GM19328 (cell line): ENCODE measurements around the gene RAB11FIP3.

Source experiments
- ATAC-seq: cut with Tn5 transposase; IDR thresholded peaks from one replicate; pipeline ENCODE4 v1.9.1; 2021; ENCODE audit warnings: mild to moderate bottlenecking, moderate library complexity; ENCODE audit not compliant: unreplicated experiment

RAB11FIP3 gene

DNA sequence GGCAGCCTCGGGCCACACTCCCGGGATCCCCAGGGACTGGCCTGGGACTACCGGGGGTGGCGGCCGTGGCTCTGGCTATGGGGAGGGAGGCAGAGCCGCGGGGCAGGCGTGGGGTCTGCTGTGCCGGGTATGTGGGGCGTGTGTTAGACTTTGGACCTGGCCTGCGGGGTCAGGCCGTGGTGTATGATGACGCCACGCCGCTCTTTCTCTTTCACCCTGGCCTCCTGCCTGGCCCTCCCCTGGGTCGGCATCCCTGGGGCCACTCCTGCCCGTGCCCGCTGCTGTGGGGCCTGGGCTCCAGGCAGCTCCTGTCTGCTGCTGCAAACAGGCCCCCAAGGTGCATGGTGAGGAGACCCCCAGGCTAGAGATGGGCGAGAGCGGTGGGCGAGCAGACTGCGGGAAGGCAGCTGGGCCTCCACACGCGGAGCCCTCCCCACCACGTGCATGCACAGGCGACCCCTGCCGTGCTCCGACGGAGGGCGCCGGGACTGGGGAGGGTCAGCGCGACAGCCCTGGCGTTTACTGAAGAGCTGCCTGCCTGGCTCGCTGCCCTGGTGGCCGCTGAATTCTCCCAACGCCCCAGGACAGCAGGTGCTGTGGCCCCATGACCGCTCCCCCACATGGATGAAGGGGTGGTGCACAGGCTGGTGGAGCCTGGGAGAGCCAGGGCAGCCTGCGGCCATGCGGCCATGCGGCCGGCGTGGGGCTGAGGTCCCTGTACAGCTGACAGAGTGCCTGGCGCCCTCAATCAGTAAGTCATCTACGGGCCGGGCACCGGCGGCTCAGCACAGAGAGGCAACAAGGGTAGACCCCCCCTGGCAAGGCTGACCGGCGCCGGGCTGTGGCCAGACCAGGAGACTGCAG is 118.1 kb downstream of the RAB11FIP3 start:
- no peak for ATAC-seq

DNA sequence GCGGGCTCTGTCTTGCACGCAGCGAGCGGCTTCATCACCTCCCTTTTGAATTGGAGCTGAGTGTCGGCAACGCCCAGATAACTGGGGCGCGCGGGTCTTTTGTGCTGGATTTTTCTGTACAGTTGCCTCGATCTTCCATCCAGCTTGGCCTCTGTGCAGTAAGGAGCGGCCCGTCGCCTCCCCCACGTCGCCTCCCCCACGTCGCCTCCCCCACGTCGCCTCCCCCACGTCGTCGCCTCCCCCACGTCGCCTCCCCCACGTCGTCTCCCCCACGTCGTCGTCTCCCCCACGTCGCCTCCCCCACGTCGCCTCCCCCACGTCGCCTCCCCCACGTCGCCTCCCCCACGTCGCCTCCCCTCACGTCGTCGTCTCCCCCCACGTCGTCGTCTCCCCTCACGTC is 119.1 kb downstream of the RAB11FIP3 start:
- ATAC-seq = no peak

DNA sequence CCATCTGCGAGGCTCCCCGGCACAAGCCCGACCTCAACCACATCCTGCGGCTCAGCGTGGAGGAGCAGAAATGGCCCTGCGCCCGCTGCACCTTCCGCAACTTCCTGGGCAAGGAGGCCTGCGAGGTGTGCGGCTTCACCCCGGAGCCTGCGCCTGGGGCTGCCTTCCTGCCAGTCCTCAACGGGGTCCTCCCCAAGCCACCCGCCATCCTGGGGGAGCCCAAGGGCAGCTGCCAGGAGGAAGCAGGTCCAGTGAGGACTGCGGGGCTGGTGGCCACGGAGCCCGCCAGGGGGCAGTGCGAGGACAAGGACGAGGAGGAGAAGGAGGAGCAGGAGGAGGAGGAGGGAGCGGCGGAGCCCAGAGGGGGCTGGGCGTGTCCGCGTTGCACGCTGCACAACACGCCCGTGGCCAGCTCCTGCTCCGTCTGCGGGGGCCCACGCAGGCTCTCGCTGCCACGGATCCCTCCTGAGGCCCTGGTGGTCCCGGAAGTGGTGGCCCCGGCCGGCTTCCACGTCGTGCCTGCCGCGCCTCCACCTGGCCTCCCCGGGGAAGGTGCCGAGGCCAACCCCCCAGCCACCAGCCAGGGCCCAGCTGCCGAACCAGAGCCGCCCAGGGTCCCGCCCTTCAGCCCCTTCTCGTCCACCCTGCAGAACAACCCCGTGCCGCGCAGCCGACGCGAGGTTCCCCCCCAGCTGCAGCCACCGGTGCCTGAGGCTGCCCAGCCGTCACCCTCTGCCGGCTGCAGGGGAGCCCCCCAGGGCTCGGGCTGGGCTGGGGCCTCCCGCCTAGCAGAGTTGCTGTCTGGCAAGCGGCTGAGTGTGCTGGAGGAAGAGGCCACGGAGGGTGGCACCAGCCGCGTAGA is 121.7 kb downstream of the RAB11FIP3 start:
- no peak for ATAC-seq

DNA sequence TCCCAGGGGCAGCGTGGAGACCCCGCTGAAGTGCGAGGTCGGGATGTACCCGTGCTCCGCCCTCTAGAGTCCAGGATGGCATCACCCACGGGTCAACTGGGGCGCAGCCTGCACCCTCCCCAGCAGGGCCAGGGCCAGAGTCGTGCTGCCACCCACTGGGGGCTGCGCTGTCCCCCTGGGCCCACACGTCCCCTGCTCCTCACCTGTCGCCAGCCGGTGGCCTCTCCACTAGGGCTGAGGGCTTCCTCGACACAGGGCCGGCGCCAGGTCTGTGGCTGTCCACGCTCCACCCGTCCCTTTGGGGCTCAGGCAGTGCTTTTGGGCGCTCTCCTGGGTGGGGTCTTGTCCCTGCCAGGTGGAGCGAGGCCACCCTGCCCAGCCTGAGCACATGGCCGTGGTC is 123.1 kb downstream of the RAB11FIP3 start:
- no peak for ATAC-seq

- ATAC-seq = no peak
Observed at GRCh38 chr16:549544-550263, 124.3 kb downstream of the RAB11FIP3 start.

DNA sequence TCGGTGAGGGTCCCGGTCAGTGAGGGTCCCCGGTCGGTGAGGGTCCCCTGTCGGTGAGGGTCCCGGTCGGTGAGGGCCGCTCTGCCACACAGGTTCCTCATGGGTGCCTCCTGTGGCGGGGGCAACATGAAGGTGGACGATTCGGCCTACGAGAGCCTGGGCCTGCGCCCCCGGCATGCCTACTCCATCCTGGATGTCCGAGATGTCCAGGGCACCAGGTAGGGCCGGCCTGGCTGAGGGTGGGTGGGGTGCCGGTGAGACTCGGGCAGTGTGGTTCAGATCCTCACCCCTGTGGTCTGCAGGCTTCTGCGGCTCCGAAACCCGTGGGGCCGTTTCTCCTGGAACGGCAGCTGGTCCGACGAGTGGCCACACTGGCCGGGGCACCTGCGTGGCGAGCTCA is 125.8 kb downstream of the RAB11FIP3 start:
- no peak for ATAC-seq

GRCh38 chr16:552171-552570 is 126.7 kb downstream of the RAB11FIP3 start:
- no peak for ATAC-seq

DNA sequence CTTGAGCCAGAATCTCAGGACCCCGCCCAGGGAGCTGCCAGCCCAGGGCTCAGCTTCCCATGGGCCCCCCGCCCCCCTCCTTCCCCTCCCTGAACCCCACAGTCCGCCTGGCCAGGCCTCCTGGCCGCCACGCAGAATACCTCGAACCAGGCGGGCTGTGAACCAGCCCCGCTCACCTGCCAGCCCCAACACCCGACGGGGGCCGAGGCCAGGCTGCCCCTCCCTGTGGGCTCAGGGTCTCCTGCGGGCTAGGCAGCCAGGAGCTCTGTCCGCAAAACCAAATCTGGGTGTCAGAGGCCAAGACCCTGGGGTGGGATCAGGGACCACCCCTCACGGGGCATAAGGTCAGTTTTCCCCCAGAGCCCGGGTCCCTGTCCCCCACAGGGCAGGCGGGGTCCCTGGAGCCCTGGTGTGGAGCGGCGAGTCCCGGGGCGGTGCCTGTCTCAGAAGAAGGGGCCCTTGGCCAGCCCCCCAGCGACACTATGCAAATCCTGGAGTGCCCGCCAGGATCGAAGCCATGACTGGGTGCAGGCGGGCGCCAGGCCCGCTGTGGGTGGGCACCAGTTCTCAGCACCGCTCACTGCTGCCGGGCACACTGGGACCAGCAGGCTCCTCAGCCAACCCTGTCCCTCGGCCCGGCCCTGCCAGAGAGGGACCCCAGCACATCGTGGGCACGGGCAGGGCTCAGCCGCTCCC is 128.3 kb downstream of the RAB11FIP3 start:
- no peak for ATAC-seq

DNA sequence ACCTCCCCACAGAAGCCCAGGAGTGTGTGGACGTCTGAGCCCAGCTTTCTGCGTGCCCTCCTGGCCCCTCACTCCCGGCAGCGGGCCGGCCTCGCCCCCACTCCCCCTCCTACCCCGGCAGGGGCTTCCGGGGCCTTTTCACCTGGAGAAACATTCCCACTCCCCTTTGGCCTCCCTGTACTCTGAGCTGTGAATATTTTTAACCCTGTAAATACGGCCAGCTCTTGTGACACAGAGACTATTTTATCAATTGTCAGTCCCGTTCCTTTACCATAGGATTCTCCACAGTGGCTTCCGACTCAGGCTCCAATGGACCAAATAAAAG is 128.8 kb downstream of the RAB11FIP3 start:
- ATAC-seq = no peak

DNA sequence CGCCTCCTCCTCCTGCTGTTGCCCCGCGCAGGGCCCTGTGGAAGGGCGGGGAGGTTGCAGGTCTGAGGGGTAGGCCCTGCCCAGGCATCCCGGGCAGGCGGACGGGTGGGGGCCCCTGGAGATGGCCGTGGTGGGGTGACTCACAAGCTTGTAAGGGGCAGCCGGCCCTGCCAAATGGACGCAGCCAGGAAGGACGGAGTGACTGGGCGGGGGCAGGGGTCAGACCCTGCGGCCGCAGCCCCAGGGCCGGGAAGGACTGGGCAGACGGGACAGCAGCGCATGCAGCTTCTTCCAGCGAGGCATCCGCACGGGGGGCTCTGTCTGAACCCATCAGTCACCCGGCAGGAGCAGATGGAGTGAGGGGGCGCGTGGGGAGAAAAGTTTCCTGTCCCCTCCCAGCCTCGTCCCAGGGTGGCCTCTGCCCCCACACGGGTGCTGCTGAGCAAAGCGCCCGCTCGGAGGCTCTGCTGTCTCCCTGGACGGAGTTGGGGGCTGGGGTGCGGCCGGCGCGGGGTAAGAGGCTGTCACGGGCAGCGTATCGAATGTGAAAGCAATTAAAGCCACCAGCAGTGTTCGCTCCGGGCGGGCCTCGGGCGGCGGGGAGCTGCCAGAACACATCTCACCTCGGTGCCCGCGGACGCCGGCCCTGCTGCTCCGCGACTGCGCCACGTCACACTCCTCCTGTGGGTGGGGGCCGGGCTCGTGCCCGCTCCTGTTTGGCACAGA is 129.4 kb downstream of the RAB11FIP3 start:
- no peak for ATAC-seq

DNA sequence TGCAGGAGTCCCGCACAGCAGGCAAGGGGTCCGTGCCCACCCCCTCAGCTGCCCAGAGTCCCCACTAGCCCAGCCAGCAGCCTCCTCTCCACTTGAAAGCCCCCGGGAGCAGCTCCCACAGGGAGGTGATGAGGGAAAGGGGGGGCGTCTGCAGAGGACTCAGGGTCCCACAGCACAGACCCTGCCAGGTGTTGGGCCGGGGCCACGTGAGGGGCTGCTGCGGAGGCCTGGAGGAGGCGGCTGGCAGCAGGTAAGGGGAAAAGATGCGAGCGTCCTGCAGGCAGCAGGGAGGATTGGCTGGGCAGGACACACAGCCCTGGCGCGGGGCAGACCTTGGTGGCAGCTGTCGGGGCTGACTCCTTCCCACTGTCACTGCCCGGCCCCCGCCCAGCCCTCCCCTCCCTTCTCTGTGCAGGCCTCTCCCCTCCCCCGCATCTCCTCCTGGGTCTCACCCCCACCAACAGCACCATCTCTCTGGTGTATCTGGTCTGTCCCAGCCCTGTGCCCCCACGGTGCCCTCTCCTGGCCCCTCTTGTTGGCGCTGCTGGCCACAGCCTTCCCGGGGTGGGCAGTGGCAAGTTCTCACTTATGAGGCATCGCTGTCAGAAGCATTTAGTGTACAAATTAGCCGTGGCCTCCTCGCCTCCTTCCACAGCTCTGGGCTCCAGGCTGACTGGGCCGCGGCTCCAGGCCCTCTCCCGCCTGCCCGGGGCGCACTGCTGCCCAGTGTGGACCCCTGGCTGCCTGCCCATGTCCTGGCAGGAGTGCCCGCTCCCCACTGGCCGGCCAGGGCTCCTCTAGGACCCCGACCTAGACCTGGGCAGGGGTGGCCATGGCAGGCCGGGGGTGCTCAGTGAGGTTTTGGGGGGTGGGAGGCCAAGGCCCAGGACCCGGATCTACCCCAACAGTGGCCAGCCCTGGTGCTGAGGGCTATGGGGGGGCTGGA is 130.4 kb downstream of the RAB11FIP3 start:
- ATAC-seq = no peak

GRCh38 chr16:556474-557173 is 131.2 kb downstream of the RAB11FIP3 start:
- ATAC-seq = no peak

DNA sequence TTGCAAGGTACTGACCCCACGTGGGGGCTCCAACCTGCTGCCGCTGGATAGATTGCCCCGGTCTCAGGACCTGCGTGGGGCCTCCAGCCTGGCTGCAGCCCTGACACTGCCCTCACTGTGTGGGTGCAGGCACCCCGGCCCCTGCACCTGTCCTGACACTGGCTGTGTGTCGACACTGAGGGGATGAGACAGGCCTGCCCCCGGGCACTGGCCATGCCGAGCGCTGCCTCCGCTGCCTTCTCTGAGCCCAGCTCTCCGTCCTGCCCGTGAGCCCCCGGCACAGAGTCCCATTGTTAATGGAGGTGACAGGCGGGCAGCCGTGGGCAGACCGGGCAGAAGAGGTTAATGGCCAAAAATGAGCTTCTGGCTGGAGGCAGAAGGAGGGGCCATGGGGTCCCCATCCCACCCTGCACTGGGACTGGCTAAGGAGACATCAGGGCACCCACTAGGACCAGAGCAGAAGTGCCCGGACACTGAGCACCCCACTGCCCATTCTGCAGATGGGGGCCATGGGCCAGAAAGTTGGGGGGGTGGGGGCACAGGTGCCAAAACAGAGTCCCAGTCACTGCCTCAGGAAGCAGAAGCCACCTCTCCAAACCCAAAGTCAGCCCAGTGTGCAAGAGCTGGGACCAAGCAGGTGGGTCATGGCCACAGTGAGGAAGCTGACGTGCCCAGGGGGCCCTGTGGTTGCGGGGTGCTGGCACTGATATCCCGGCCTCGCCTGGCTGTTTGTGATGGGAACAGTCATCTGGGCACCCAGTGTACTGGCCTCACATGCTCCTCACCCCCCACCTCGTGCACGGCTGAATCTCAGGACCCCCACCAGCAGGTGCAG is 132.2 kb downstream of the RAB11FIP3 start:
- no peak for ATAC-seq

DNA sequence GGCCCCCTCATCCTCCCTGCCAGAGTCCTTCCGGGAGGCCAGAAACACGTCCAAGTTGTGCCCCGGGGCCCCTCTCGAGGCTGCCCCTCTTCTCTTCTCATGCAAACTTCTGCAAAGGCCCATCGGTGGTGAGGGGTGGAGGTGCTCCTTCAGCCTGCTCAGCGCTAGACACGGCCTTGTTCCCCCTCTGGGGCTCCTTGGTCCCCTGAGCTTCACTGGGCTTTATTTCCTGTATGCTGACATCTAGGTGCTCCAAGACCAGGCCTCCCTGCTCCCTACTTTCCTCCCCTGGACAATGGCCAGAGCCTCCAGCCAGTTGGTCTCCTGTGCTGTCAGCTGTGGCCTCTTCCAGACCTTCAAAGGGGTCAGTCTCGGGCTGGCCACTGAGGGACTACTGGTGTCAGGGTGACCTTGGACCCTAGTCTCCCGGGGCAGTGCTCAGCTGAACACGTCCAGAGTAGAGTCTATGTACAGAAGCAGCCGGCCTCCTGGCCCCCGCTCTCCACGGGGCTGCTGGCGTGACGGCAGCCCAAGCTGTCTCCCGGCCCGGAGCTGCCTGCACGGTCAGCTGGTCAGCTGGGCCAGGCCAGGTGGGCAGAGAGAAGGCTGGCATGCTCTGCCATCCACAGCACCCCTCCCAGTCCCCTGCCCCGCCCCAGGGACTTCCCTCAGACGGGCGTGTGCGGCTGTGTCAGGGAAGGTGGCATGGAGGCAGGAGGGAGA is 133.0 kb downstream of the RAB11FIP3 start:
- ATAC-seq = no peak

DNA sequence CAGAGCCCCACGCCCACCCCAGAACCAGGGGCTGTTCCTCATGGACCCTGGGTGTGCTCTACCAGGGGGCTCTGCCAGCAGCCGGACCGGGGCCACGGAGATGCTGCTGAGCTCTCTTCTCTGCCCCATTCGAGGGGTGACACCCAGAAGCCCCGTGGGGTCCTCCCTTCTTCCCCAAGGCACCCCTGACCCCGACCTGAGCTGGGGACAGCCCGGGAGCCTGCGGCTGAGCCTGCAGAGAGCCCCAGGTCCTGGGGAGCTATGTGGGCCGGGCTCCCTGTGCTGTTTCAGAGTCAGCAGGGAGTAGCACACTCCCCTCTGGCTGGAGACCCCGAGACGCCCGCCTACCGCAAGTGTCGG is 133.6 kb downstream of the RAB11FIP3 start:
- ATAC-seq = no peak

DNA sequence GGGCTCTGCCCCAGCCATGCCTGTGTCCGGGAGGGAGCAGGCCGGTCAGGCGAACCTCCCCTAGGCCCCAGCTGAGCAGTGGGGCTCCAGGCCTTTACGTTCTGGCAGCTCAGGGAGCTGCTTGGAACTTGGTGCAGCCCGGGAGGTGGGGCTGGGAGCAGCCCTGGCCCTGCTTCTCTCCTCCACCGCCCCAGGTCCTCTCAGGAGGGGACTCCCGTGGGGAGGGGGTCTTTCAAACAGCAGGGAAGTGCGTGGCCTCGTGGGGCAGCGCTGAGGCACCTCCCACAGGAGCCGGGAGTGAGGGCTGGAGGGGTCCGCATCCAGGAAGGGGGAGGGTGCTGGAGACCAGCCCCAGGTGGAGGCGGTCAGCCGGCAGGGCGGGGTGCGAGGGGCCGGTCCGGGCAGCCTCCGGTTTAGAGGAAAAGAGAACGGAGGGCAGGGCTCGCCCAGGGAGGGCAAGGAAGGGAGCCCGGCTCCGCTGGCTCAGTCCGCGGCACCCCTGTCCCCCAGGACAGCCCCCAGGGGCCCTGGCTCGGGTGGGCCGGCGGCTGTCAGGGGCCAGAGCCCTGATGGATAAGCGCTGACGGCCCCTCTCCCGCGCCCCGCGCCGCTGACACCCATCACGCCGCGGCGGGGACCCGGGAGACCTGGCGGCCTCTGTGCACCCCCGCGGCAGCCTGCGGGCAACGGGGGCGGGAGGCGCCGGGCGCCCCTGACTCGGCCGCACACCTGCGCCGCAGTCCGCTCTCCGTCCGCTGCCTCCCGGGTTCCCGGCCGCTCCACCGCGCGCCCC is 134.2 kb downstream of the RAB11FIP3 start:
- no peak for ATAC-seq
